ENCODE measurements around the gene CIDEA.
"Not testable (repeated sequence)": the region's sequence is repeated elsewhere in the genome, so short reads cannot be mapped to it uniquely, and the experiment has no call there.

The CIDEA gene

GRCh38 chr18:12239431-12239830 lies 14.7 kb upstream of the CIDEA start:
- DNase-seq (ENCODE audit: low spot score), result no peak

GRCh38 chr18:12242658-12243260 lies 11.4 kb upstream of the CIDEA start:
- no peak for DNase-seq (ENCODE audit: low spot score)

- DNase-seq (ENCODE audit: low spot score), result not testable (repeated sequence)
Measured at GRCh38 chr18:12243272-12243671, 10.9 kb upstream of the CIDEA start.

- DNase-seq (ENCODE audit: low spot score), result no peak
Measured at GRCh38 chr18:12245793-12246135, 8.4 kb upstream of the CIDEA start.

GRCh38 chr18:12246849-12247808 lies 7.0 kb upstream of the CIDEA start:
- no peak for DNase-seq (ENCODE audit: low spot score)

GRCh38 chr18:12247946-12248345 lies 6.2 kb upstream of the CIDEA start:
- no peak for DNase-seq (ENCODE audit: low spot score)

GRCh38 chr18:12248926-12249720 lies 5.0 kb upstream of the CIDEA start:
- DNase-seq (ENCODE audit: low spot score), result no peak

GRCh38 chr18:12251311-12251710 lies 2.9 kb upstream of the CIDEA start:
- no peak for DNase-seq (ENCODE audit: low spot score)

- DNase-seq (ENCODE audit: low spot score), result no peak
Measured at GRCh38 chr18:12252061-12252460, 2.1 kb upstream of the CIDEA start.

GRCh38 chr18:12253027-12253426 lies 1.1 kb upstream of the CIDEA start:
- no peak for DNase-seq (ENCODE audit: low spot score)

- peak; percentile 18 for DNase-seq (ENCODE audit: low spot score)
Measured at GRCh38 chr18:12253663-12254135, 462 bp upstream of the CIDEA start.

GRCh38 chr18:12254820-12255511 lies 805 bp downstream of the CIDEA start:
- no peak for DNase-seq (ENCODE audit: low spot score)

- DNase-seq (ENCODE audit: low spot score), result peak; percentile 92
Measured at GRCh38 chr18:12255626-12256026, 1.5 kb downstream of the CIDEA start.

GRCh38 chr18:12256951-12257350 lies 2.8 kb downstream of the CIDEA start:
- DNase-seq (ENCODE audit: low spot score), result peak; percentile 66

- DNase-seq (ENCODE audit: low spot score), result no peak
Measured at GRCh38 chr18:12257996-12258718, 4.0 kb downstream of the CIDEA start.

- no peak for DNase-seq (ENCODE audit: low spot score)
Measured at GRCh38 chr18:12258719-12259705, 4.9 kb downstream of the CIDEA start.

GRCh38 chr18:12262748-12263147 lies 8.6 kb downstream of the CIDEA start:
- DNase-seq (ENCODE audit: low spot score), result no peak

GRCh38 chr18:12264864-12265263 lies 10.7 kb downstream of the CIDEA start:
- DNase-seq (ENCODE audit: low spot score), result no peak

GRCh38 chr18:12271376-12272235 lies 17.4 kb downstream of the CIDEA start:
- peak; percentile 77 for DNase-seq (ENCODE audit: low spot score)
